SHP77 treated with DMSO at 0.1 percent for 48 hours (cell line): Measurements from ENCODE around the gene OSBPL1A.

Experiments
- DNase-seq: peaks from one replicate; lab custom pipeline; 2025; lab: John Stamatoyannopoulos, UW

Gene OSBPL1A

DNA sequence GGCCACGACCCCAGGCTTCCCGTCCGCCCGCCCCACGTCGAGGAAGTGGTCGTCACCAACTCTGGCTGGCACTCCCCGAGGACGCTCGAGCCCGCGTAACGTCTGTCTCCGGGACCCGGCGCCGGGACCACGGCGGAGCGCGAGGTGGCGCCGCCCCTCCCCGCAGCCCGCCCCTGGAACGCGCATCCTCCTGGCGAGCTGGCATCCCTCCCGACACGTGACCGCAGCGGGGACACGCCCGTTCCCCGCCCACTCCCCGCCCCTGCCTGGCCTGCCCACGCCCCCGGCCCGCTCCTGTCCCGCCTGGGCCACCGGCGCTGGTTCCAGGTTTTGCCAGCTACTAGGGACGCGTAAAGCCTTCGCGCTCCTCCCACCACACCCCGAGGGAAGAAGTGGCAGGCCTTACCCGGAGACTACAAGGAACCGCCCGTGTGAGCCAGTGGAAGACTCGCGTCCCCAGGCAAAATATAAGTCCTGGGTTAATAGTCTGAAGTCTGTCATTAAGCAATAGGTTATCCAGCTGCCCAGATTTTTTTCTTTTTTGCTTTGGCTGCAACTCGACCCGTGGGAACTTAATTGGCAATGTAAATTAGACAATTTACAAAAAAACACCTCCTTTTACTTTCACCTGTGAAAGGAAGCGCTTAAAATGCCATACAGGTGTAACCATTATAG, at the start of gene OSBPL1A:
OSBPL1A (minus strand) TSS at position 131 of the 675 bp plus-strand sequence. CDS start 20,291 bp downstream, outside the sequence.
- DNase-seq: peak; percentile 73

DNA sequence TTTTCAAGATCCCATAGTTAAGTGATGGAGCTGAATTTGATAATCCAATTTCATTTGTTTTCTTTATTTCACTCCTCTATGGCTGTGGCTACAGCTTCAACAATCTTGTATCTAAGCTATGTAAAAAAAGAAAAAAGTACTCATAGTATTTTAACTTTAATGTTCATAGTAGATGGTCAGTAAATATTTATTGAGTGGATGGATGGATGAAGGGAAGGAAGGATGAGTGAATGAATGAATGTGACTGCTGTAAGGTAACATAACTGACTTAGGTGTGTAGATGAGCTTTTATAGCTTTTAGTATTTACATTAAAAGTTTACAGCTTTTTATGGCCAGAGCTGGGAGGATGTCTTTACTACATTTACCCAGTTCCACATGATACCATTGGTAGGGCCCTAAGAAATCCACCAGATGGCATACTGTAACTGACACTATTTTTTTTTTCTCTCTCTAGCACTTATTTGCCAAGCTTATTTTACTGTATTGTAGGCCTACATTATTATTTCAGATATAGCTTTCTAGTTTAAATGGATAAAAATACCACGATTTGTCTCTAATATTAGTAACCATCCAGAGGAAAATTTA, 49.4 kb upstream of the OSBPL1A start:
- no peak for DNase-seq

DNA sequence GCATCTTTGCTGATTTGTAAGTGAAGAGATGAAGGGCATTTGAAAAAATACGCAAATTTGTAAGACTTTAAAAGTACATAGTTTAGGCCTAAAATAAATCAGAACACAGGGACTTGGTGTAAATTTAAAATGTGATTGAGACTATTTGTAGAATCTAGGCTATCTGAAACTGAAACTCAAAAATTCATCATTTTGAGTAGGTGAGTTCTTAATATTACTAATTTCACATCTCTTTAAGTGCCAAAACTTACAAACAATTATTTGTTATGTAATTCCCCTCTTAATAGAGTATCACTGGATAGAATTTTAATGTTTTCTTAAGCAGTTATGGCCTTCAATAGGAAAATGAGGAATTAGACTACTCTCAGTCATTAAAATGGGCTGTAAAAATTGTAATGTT, 48.8 kb upstream of the OSBPL1A start:
- DNase-seq: no peak

DNA sequence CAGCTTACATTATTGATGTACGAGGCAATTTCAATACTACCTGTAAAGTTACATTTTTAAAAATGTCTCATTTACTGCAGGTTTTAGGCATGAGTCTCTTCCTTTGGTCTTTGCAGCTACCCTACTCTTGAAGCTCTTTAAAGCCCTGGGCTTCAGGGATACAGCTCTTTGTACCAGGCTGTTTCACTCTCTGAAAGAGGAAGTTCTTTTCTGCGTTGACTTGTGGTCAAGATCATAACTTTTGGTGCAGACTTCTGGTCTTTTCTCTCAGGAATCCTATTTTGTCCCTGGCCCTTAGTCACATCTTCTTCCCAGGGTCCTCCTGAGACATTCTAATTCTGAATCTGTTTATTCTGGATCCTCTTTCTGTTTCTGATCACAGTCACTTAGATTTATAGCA, 46.2 kb upstream of the OSBPL1A start:
- DNase-seq: no peak

DNA sequence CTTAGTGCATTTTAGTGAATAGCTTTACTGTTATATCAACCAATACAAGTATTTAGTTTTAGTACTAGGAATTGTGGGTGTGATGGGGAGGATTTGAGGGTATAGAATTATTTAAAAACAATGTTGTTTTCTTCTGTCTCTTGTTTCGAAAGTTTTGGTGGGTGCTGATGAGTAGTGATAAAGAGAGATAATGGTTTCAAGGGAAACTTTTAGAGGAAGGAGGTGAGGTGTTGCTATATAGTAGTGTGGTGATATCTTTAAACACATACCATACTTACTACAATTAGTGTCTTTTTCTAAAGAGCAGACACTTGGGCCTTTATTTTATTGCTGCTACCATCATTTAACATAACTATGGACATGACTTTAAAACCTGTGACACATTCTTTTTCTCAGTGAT, 39.3 kb upstream of the OSBPL1A start:
- no peak for DNase-seq

DNA sequence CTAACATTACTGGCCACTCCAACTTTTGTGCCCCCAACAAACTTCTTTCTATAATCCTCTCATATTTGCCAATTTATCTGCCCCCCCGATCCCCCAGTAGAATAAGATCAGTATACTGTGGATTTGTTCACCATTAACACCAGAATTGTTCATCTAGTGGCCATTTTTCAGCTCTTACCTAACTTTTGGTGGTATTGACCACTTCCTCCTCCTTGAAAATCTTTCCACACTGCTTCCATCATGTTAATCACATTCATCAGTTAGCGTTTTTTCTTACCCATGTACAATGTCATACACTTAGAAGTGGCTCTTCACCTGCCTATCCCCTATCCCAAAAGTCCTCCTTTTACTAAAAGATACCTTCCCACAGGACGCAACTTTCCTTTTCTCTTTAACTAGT, 35.0 kb upstream of the OSBPL1A start:
- DNase-seq: no peak

DNA sequence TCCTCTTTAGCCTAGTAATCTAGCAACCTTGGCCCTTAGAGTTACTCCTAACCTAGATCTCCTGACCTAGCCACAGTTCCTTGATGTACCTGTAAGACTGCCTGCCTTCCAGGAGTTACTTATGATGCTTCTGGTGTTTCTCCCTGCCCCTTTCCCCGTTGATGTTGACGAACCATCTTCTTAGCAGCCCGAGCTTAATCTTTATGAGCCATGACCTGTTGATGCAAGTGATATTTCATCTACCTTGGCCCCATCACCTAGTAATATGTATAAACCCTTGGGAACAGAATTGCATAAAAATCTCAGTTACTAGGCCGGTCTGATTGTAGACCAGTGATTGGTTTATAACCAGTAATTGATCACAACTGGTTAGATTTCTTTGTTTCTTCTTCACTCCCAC, 31.6 kb upstream of the OSBPL1A start:
- no peak for DNase-seq

DNA sequence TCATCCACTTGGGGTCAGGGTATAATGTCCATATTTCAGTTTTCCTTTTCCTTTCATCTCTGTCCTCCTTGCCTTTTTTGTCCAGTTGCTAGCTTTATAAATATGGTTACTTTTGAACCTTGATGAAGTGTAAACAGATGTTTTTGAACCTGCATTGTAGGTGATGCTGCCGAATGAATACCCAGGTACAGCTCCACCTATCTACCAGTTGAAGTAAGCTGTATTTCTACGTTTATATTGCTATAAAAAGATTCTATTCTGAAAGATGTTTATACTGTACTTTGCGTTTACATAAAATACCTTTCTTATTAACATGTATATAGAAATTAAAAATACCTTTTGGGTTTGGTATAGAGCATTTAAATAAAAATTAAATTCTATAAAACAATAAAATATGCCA, 31.1 kb upstream of the OSBPL1A start:
- no peak for DNase-seq

DNA sequence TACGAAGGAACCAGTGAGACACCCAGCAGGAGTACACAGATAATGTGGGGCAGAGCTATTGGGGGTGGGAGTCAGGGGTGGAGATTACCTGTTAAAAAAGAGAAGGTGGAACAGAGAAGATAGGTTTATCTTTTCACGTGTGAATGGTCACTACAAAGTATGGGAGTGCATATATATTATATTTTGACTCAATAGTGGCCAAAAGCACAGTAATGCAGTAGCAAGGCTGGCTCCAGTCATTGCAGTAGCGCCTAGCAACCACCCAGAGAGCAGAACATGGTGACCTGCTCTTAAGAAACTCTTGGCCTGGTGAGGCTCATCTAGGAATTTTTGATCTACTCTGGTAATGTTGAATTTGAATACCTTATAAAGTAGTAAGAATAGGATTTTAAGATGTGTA, 29.9 kb upstream of the OSBPL1A start:
- no peak for DNase-seq

DNA sequence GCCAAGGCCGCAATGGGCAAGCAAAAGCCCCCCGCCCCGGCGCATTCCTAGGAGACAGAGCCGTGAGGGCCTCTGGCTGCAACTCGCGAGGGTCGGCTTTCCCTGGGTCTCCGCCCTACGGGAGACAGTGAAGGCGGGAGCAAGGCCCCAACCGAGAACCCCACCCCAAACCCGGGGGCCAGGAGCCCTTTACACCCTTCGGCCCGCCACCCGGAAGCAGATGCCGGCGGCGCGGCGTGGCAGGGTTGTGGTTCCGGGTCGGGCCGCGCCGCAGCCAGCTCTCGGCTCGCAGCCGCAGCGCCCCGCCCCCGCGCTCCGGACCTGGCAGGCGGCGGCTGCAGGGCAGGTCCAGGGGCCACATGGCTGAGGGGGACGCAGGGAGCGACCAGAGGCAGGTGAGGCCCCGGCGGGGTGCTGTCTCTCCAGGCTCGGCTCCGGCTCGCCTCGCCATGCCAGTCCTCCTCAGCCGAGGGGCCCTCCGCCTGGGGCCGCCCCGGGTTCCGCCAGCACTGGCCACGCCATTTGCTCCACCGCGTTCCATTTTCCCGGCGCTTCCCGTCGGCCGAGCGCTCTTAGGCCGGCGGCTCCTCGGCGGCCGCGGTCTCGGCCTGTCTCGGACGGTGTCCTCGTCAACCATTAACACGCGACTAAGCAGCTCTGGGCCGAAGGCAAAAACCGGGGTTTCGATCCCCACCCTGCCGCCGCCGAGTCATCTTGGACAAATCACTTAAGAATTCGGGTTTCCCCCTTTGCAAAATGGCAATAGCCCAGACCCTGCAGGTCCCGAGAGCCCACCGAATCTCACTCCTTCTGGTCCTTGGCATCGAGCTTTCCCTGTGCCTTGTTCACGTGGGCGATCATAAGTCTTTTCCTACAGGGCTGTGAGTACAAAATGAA, 29.0 kb upstream of the OSBPL1A start, which contains the start of gene IMPACT:
IMPACT (plus strand) TSS at position 273 of the 897 bp plus-strand sequence; CDS start at position 360, 87 bp downstream.
- peak; percentile 87 for DNase-seq

DNA sequence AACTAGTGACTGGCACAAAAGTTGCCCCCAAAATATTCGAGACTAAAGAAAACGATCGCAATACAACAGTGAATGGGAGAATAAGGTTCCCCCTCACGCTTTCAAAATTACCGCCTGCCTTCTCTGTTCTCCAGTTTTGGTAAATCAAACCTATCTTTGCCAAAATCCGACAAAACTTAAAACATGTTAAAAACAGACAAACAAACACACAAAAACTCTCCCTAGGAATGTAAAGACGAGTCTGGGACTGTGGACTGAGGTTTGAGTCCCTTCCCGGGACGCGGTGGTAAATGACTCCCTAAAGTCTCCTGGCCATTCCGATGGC, 28.4 kb upstream of the OSBPL1A start:
- no peak for DNase-seq

DNA sequence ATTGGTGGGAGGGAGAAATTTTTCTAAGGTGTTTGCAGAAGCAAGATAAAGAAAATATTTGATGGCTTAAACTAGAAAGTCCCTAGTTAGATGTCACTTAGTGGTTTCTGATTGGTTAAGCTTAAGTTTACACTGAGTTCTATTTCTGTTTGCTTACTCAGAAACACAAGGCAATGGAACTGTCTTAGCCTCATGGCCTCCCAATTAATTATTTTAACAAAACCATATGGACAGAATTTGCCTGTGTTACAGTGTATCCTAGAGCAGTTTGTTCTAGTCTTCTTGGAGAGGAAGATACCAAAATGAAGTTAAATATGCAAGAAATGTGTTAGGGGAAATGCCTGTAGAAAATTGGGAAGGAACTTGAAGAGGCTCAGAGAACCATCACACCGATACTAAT, 24.2 kb upstream of the OSBPL1A start:
- no peak for DNase-seq

DNA sequence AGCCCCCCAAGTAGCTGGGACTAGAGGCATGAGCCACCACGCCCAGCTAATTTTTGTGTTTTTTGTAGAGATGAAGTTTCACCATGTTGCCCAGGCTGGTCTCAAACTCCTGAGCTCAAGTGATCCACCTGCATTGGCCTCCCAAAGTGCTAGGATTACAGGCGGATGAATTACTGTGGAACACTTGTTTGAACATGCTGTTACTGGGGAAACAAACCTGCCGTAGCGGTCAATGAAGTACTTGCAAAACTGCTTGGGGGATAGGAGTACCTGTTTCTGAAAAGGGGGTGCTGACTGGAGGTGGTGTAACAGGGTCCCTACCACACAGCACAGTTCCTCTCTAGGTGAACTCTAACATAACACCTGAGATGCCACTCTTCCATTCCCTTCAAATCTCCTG, 22.9 kb upstream of the OSBPL1A start:
- no peak for DNase-seq

DNA sequence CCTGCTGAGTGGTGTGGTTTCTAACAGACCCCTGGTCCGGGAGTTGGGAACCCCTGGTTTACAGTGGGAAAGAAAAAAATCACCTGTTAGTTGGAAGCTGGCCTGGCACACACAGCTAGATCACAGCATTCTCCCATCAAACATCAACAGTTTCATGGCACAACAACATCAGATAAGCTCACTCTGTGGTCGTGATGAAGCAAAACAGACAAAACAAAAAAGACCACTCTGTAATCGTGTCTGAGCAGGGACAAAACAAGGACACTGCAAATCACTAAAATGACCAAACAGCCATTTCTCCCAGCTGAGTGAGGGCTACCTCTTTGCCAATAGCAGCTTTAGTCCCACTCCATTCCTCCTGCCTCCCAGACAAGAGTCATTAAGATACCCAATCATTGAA, 19.9 kb upstream of the OSBPL1A start:
- DNase-seq: no peak

DNA sequence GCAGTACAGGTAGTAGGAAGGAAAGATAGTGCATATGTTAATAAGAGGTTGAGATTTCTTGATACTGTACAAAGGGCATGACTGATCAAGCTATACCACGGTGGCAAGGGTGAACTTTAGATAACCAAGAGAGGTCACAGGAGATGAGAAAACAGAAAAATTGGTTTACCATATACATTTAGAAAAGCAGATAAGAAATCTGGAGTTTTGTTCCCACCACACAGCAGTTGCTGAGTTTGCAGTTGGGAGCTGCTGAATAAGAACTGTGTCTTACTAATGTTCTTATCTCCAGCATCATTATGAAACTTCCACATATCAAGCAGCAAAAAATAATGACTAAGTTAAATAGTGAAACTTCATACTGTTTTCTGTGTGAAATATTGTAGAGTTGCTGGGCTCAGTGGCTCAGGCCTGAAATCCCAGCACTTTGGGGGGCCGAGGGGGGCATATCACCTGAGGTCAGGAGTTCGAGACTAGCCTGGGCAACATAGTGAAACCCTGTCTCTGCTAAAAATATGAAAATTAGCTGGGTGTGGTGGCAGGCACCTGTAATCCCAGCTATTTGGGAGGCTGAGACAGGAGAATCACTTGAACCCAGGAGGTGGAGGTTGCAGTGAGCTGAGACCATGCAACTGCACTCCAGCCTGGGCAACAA, 16.9 kb upstream of the OSBPL1A start:
- DNase-seq: no peak

DNA sequence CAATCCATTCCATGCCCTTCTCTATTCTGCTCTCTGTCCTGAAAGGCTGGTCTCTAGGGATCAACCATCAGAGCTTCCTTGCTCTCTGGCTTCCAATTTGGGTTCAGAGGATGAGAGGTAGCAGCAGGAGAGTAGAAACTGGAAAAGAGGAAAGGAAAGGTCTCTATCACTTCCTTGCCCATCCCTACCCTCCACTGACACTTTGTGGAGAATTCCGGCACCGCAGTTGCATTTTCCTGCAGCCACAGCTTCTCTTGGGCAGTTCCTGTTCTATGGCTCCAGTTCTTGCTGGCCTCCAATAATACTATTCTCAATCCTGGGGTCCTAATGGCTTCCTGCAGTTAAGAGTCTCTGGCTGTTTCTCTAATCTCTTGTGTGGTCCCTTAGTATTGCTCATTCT, 15.5 kb upstream of the OSBPL1A start:
- no peak for DNase-seq

DNA sequence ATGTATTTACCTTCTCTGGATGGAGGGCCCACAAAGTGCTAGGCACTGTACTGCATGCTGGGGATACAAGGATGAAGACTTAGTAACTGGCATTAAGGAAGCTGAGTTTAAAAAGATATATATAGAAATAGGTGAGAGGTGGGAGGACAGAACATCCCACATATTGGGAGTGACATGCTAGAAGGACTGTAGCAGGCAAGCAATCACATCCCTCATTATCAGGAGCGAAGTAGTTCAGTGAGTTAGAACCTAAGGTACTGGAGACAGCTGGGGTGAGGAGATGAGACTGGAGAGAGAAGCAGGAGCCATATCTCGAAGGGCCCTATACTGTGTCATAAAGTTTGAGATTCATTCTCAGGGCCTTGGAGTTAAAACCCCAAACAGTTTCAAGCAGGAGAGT, 10.9 kb upstream of the OSBPL1A start:
- DNase-seq: no peak

DNA sequence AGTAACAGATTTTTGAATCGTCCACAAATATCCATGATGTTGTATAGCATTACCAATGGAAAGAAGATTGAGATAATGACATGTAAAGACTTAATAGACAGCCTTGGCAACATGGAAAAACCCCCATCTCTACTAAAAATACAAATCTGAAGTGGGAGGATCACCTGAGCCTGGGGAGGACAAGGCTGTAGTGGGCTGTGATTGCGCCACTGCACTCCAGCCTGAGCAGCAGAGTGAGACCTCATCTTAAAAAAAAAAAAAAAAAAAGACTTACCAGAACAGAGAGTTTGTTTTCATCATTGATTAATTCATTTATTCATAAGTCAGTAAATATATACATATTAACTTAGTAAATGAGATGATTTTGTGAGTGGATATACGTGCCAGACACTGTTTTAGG, 7.0 kb upstream of the OSBPL1A start:
- DNase-seq: no peak

DNA sequence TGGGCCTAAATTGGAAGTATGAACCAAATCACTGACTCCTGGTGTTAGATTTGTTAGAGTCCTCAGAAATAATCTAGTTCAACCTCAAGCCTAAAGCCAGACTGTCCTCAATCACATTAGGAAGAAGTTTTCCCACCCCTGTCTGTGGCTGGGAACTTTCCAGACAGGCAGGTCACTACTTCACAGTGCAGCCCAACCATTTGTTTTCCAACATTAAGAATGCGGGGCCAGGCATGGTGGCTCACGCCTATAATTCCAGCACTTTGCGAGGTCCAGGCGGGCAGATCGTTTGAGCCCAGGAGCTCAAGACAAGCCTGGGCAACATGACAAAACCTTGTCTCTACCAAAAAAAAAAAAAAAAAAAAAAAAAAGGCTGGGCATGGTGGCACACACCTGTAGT, 5.5 kb upstream of the OSBPL1A start:
- no peak for DNase-seq

DNA sequence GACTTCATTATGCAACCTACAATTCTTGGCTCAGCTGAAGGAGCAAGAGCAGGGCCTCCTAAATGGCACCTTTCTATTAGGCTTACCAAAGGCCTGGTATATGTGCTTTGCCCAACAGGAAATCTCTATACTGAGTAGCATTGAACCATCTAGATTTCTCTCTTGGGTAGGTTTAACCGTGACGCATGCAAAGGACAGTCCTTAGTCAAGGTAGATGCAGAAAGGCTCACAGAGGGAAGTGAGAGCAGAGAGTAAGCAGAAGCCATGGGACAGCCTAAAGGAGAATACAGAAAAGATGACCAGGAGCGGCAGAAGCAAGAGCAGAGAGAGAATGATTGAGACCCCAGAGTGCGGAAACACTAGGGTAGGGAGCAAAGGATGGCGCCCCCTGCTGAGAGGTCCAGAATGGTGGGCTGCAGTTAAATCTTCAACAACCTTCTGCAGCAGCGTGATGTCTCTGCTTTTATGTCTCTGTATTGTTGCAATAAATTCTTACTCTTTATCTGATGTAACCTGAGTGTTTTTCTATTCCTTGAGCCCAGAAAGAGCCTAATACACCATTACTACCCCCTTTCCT, 4.7 kb upstream of the OSBPL1A start:
- no peak for DNase-seq

DNA sequence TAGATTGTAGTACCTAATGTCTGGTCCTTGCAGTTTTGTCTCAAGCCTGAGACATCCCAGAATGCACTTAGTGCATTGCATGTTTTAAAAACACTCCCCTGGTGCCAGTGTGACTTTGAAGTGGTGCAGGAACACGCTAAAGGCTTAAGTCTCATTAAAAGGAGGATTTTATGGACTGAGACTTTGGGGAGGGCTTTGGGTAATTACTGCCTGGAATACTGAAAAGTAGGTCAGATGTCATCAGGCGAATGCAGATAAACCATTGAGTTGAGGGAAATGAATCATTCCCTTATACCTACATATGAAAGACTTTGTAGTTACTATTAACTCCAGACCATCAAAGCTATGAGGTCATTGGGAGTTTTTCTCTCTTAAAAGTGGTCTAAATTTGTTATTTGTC, 3.0 kb upstream of the OSBPL1A start:
- no peak for DNase-seq

DNA sequence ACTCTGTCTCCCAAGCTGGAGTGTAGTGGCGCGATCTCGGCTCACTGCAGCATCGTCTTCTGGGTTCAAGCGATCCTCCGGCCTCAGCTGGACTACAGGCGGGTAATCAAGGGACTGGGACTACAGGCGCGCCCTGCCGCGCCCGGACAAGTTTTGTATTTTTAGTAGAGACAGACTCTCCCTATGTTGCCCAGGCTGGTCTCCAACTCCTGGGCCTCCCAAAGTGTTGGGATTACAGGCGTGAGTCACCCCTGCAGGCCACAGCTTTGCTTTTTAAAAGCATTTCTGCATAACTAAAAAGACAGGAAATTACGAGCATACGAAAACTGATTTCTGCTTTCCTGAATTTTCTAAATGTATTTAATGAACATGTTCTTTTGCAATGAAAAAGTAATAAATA, 916 bp upstream of the OSBPL1A start:
- no peak for DNase-seq
